A673 (cell line): ENCODE data around the gene ELF1. TPM values are rescaled to one million over a fixed set of nuclear protein-coding genes. Genes with fewer than 3 reads are reported as not detected.

Experiments used
- BruUV-seq: library from RNA; stranded (reverse); fragments of 400-500 nt; replicated peaks from 2 replicates; lab custom pipeline; 2021; lab: Mats Ljungman, UMichigan
- CTCF ChIA-PET: fragments of 300-600 bp; sonication (Branson Sonifier 250); formaldehyde crosslinking; loops from one replicate; lab custom pipeline; 2022; ENCODE audit warnings: antibody characterized with exemption; lab: Charles Lee
- POLR2A ChIA-PET: fragments of 300-600 bp; sonication (Branson Sonifier 250); formaldehyde crosslinking; loops from one replicate; lab custom pipeline; 2022; ENCODE audit warnings: antibody characterized with exemption; ENCODE audit not compliant: low non-redundant PET; lab: Charles Lee
- DNase-seq: peaks from one replicate; pipeline ENCODE4 v3.0.0-alpha.2; 2015; ENCODE audit warnings: low spot score
- H3K27ac ChIP-seq: fragments of 200-600 bp; sonication (generic); 2 replicates; pipeline ENCODE4 v1.5.1; 2016; ENCODE audit warnings: mixed run types, low read depth, mild to moderate bottlenecking, mixed read lengths, antibody characterized with exemption, low read length; ENCODE audit not compliant: poor library complexity, severe bottlenecking
- H3K27me3 ChIP-seq: fragments of 200-600 bp; sonication (generic); replicated peaks from 2 replicates; pipeline ENCODE4 v1.6.1; 2017; ENCODE audit warnings: mixed run types, low read depth, mild to moderate bottlenecking, mixed read lengths, antibody characterized with exemption, low read length; ENCODE audit not compliant: insufficient read depth, poor library complexity
- H3K36me3 ChIP-seq: fragments of 200-600 bp; sonication (generic); 2 replicates; pipeline ENCODE4 v1.6.1; 2016; ENCODE audit warnings: mixed run types, mild to moderate bottlenecking, mixed read lengths, antibody characterized with exemption, low read length; ENCODE audit not compliant: insufficient read depth, poor library complexity, severe bottlenecking
- H3K4me1 ChIP-seq: fragments of 200-600 bp; sonication (generic); 2 replicates; pipeline ENCODE4 v1.6.1; 2017; ENCODE audit warnings: mixed run types, mild to moderate bottlenecking, mixed read lengths, antibody characterized with exemption, low read length; ENCODE audit not compliant: insufficient read depth, poor library complexity, severe bottlenecking
- H3K4me3 ChIP-seq: fragments of 200-600 bp; sonication (generic); 2 replicates; pipeline ENCODE4 v1.5.1; 2016; ENCODE audit warnings: low read depth, mixed run types, mild to moderate bottlenecking, mixed read lengths, low read length; ENCODE audit not compliant: poor library complexity, severe bottlenecking
- H3K9me3 ChIP-seq: fragments of 200-600 bp; sonication (generic); 2 replicates; pipeline ENCODE4 v1.6.1; 2016; ENCODE audit warnings: mixed run types, low read depth, mild to moderate bottlenecking, mixed read lengths, antibody characterized with exemption, low read length; ENCODE audit not compliant: poor library complexity, severe bottlenecking
- EZH2 ChIP-seq: fragments of 200-600 bp; sonication (generic); IDR thresholded peaks from 2 replicates; pipeline ENCODE4 v1.6.1; 2017; ENCODE audit warnings: borderline replicate concordance, low read depth, mild to moderate bottlenecking, mixed read lengths, antibody characterized with exemption, low read length; ENCODE audit not compliant: poor library complexity, severe bottlenecking
- intact Hi-C: fragments of 100-400 bp; cut with micrococcal nuclease; formaldehyde crosslinking; loops from one replicate; pipeline ENCODE4 v1.10.0; 2022; ENCODE audit not compliant: unreplicated experiment
- total RNA-seq: library from RNA; stranded (reverse); gene quantifications from 2 replicates; pipeline ENCODE4 v1.2.3, GENCODE V29; 2021
- TF ChIP-seq, protein P1 (sequence below): fragments of 300-800, 200-600 bp; sonication (generic); conservative IDR thresholded peaks from 2 replicates; pipeline ENCODE4 v1.5.1; 2017; ENCODE audit warnings: low read depth, mild to moderate bottlenecking, antibody characterized with exemption, low read length, moderate library complexity, mixed read lengths

Gene ELF1
- total RNA-seq, 1 experiment from 2014 or later = 31.5 TPM

DNA sequence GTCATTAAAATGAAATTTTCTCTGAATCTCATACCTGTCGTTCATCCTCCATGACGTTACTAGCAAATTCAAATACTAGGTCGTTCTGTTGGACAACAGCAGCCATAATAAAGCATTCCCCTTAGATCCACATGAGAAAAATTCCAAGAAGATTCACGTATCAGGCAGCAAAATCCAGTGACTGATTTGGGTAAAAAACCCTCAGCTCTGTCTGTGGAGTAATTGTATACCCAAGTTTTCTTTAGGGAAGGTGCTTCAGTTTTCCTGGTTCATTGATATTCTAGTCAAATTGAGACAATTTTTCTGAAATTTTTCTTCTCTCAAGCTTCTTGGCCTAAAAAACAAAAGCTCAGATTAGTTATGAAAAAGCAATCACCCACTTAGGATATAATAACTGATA is 37.2 kb downstream of the ELF1 start:
- CTCF ChIA-PET = interaction anchor here (1.0 kb wide), 1 partner anchor 72 kb away, joined by 3 read pairs; no protein-coding TSS in a partner anchor
- TSS peak; percentile 67 for BruUV-seq
- POLR2A ChIA-PET = interaction anchor here (0.6 kb wide), 1 partner anchor 129 kb away, joined by 3 read pairs; no protein-coding TSS in a partner anchor
- Histone ChIP-seq H3K4me3 (peak overlapping the region; percentile 50), H3K27ac (peak overlapping the region; percentile 93), H3K27me3 (no peaks in the 10 kb centered on the region), H3K9me3 (no peaks in the 10 kb centered on the region), H3K36me3 (no peaks in the 10 kb centered on the region), H3K4me1 (peaks cover 33% of the 10 kb centered on the region)
- TF ChIP-seq, protein P1, sequence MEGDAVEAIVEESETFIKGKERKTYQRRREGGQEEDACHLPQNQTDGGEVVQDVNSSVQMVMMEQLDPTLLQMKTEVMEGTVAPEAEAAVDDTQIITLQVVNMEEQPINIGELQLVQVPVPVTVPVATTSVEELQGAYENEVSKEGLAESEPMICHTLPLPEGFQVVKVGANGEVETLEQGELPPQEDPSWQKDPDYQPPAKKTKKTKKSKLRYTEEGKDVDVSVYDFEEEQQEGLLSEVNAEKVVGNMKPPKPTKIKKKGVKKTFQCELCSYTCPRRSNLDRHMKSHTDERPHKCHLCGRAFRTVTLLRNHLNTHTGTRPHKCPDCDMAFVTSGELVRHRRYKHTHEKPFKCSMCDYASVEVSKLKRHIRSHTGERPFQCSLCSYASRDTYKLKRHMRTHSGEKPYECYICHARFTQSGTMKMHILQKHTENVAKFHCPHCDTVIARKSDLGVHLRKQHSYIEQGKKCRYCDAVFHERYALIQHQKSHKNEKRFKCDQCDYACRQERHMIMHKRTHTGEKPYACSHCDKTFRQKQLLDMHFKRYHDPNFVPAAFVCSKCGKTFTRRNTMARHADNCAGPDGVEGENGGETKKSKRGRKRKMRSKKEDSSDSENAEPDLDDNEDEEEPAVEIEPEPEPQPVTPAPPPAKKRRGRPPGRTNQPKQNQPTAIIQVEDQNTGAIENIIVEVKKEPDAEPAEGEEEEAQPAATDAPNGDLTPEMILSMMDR = no peak
- no peak for TF ChIP-seq EZH2
- intact Hi-C loops = loop anchor here (2.0 kb wide), 1 partner anchor 79 kb away; the partner anchor contains the start of gene WBP4
- DNase-seq = peak; percentile 32

GRCh38 chr13:40981361-40981760 is 37.8 kb downstream of the ELF1 start:
- Histone ChIP-seq H3K4me3 (peak overlapping the region; percentile 50), H3K4me1 (peaks cover 29% of the 10 kb centered on the region), H3K9me3 (no peaks in the 10 kb centered on the region), H3K36me3 (no peaks in the 10 kb centered on the region), H3K27me3 (no peaks in the 10 kb centered on the region), H3K27ac (peak overlapping the region; percentile 93)
- ChIA-PET CTCF (no interaction called here), POLR2A (no interaction called here)
- DNase-seq = peak; percentile 66
- intact Hi-C loops = no loop called here
- no TSS peak for BruUV-seq
- TF ChIP-seq, protein P1 = no peak
- no peak for TF ChIP-seq EZH2

DNA sequence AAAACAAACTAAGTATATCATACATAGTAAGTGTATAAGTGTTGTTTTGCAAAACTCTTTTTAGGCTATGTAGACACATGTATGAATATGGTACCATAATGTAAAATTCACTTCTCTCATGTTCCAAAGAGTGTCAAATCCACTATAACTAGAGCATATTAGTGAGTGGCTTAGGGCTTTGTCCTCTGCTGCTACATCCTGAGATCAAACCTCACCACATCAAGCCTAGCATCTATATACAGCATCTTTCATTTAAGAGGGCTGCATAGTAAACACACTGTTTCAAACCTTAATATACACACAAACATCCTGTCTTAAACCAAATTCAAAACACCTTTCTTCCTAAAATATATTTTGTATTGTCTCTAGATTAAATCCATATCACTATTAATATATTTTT is 38.7 kb downstream of the ELF1 start:
- peak overlapping the region; percentile 93 for H3K27ac ChIP-seq
- H3K9me3 ChIP-seq = no peaks in the 10 kb centered on the region
- DNase-seq = no peak
- ChIA-PET POLR2A (no interaction called here), CTCF (interaction anchor here (0.6 kb wide), 1 partner anchor 29 kb away, joined by 4 read pairs; no protein-coding TSS in a partner anchor)
- H3K36me3 ChIP-seq = no peaks in the 10 kb centered on the region
- peaks cover 23% of the 10 kb centered on the region for H3K4me1 ChIP-seq
- no TSS peak for BruUV-seq
- no peak for TF ChIP-seq EZH2
- TF ChIP-seq, protein P1 = no peak
- no peaks in the 10 kb centered on the region for H3K27me3 ChIP-seq
- intact Hi-C loops = no loop called here
- H3K4me3 ChIP-seq = peak overlapping the region; percentile 50
